Heart left ventricle (tissue), 16 donors: ENCODE measurements around the gene MAMDC4. TPM values are rescaled to one million over a fixed set of nuclear protein-coding genes. Genes with fewer than 3 reads are reported as not detected.

ENCODE experiments used
- ATAC-seq, 4 donors: fragments of 200-7000 bp; cut with Tn5 transposase; one replicate each; pipeline ENCODE4 v1.9.1; 2020 to 2022; ENCODE audit warnings: moderate library complexity in 4 of 4, mild to moderate bottlenecking in 3 of 4, moderate number of reproducible peaks in 1 of 4
- DNase-seq, 5 donors: peaks; one replicate each; pipeline ENCODE4 v3.0.0-alpha.2; 2020
- H3K27ac ChIP-seq, 12 donors: fragments of 200-600 bp; sonication (generic) in 4 of 12; one replicate each; pipeline versions ENCODE4 v1.5.0 to v1.8.0; 2016 to 2022; ENCODE audit warnings: mild to moderate bottlenecking in 2 of 12
- H3K27me3 ChIP-seq, 9 donors: fragments of 200-600 bp; sonication (generic) in 2 of 9; one replicate each; pipeline versions ENCODE4 v1.5.1 to v1.8.0; 2016 to 2022; ENCODE audit warnings: mild to moderate bottlenecking in 3 of 9
- H3K36me3 ChIP-seq, 9 donors: fragments of 200-600 bp; sonication (generic) in 2 of 9; one replicate each; pipeline versions ENCODE4 v1.5.0 to v1.8.0; 2018 to 2022; ENCODE audit warnings: mild to moderate bottlenecking in 2 of 9
- H3K4me1 ChIP-seq, 12 donors: fragments of 200-600 bp; sonication (generic) in 4 of 12; one replicate each; pipeline versions ENCODE4 v1.5.0 to v1.8.0; 2016 to 2022; ENCODE audit warnings: mild to moderate bottlenecking in 3 of 12
- H3K4me3 ChIP-seq, 12 donors: fragments of 200-600 bp; sonication (generic) in 4 of 12; one replicate each; pipeline versions ENCODE4 v1.5.0 to v1.8.0; 2017 to 2022; ENCODE audit warnings: mild to moderate bottlenecking in 9 of 12, moderate library complexity in 4 of 12
- H3K9me3 ChIP-seq, 12 donors: fragments of 200-600 bp; sonication (generic) in 4 of 12; one replicate each; pipeline versions ENCODE4 v1.5.0 to v1.8.0; 2016 to 2022; ENCODE audit warnings: mild to moderate bottlenecking in 1 of 12
- CTCF ChIP-seq, 12 donors: fragments of 200-600 bp; sonication (generic) in 4 of 12; IDR thresholded peaks; one replicate each; pipeline versions ENCODE4 v1.5.0 to v1.8.0; 2018 to 2022; ENCODE audit warnings: antibody characterized with exemption in 12 of 12, mild to moderate bottlenecking in 5 of 12
- POLR2A ChIP-seq, 2 donors: fragments of 450-650 bp; IDR thresholded peaks; one replicate each; pipeline ENCODE4 v1.6.1; 2017; ENCODE audit warnings: antibody characterized with exemption in 2 of 2, mild to moderate bottlenecking in 2 of 2, moderate library complexity in 2 of 2
- whole genome bisulfite sequencing, 4 donors: extraction: QIAGEN DNeasy Blood & Tissue Kit in 2 of 4; methylation state at CpG; one replicate each; pipeline versions ENCODE4 v1.1.5 to v1.1.7; 2013 to 2018; 5-methylcytosine and 5-hydroxymethylcytosine counted together
- intact Hi-C, 10 donors: fragments of 100-400 bp; cut with DNase I; formaldehyde crosslinking; loops; one replicate each; pipeline versions ENCODE4 v1.11.1 to v1.14.2; 2022
- polyA plus RNA-seq, 2 donors: library from polyadenylated mRNA; stranded (reverse); fragments of 200-250 nt; gene quantifications; one replicate each; pipeline ENCODE4 v1.2.3, GENCODE V29; 2013
- total RNA-seq, 9 donors: library from RNA; depleted of rRNA in 2 of 9; stranded (reverse); fragments of >200 nt in 2 of 9; fragmentation: NEBNext Ultra II Directional in 3 of 9; extraction: Animal tissue kit (Norgen Biotek cat#: 25700) in 3 of 9; gene quantifications; one replicate each; pipeline versions ENCODE4 v1.1.0 to v1.2.4, GENCODE V29; 2016 to 2023
- donor health status: ischemic (EF 13 %, LVEDD 7.1; RV severe dilation, severe dysfunction).
- donor health status: healthy with polysubstance abuse.
- donor health status: DM: no; HTN: yes; CAD: no.
- donor health status: DM: no; HTN: no; CAD: no.
- donor health status: ischemic (EF 25% LVEDD 6.9; RV normal size, moderate dysfunction).
- donor health status: ischemic (EF 25% LVEDD 5.7; RV mildly dilated, moderate dysfunction).
- donor health status: healthy.
- donor health status: DM: yes; HTN: yes; CAD: no.
- donor health status: ischemic (EF 35%, LVEDD 5.7; RV mildly dilated, moderate dysfunction).
- donor health status: nonischemic (EF 11% LVEDD 7.7; RV severe dilation, severe dysfunction).
- donor health status: DM: yes; HTN: yes; CAD: no.
- donor health status: PGD.
- donor health status: ischemic (EF 29% LVEDD 5.4; RV normal size, mild dysfunction).
- donor health status: nonischemic (EF 23%, LVEDD 6.1; RV moderate dilation, normal function).

The MAMDC4 gene
- total and polyA plus RNA-seq, 11 donors: 2.9 to 14.9 (median 6.1) TPM

GRCh38 chr9:136902259-136902821 lies 50.2 kb downstream of the MAMDC4 start:
- H3K27me3 ChIP-seq: no peaks in the 10 kb centered on the region
- intact Hi-C loops: loop anchor here in 4 of 10 donors (2.0 to 5.0 kb wide), 4 partner anchors 22 to 40 kb away; partner anchors contain the start of genes FBXW5 (in 2 of the 4) and EDF1 (in 1 of the 4)
- peak; percentile 84 to 94 (median 91) for ATAC-seq
- H3K36me3 ChIP-seq: peaks cover 0 to 49% (median 29%) of the 10 kb centered on the region in 9 donors
- TF ChIP-seq CTCF (IDR thresholded peaks at IDR 0.05) (no peak), POLR2A (IDR thresholded peaks at IDR 0.05) (peak in 1 of 2 donors; percentile 25)
- H3K4me3 ChIP-seq: peak overlapping the region in 5 of 12 donors; percentile 1 to 23 (median 11)
- peaks cover 0 to 37% (median 32%) of the 10 kb centered on the region in 12 donors for H3K4me1 ChIP-seq
- peak in 4 of 5 donors; percentile 78 to 85 (median 82) for DNase-seq
- H3K27ac ChIP-seq: peak overlapping the region; percentile 30 to 94 (median 80)
- WGBS, 4 donors: 22 to 37% (median 26%) methylated on average over 8 to 15 of the region's 15 CpGs
- no peaks in the 10 kb centered on the region for H3K9me3 ChIP-seq

GRCh38 chr9:136903041-136903554 lies 51.0 kb downstream of the MAMDC4 start:
- Histone ChIP-seq H3K27me3 (no peaks in the 10 kb centered on the region), H3K9me3 (no peaks in the 10 kb centered on the region), H3K4me3 (peak overlapping the region in 1 of 12 donors; percentile 10), H3K36me3 (peaks cover 0 to 56% (median 36%) of the 10 kb centered on the region in 9 donors), H3K27ac (peak overlapping the region; percentile 50 to 94 (median 80)), H3K4me1 (peaks cover 0 to 37% (median 32%) of the 10 kb centered on the region in 12 donors)
- no peak for TF ChIP-seq CTCF (IDR thresholded peaks at IDR 0.05)
- TF ChIP-seq POLR2A (IDR thresholded peaks at IDR 0.05): no peak
- peak in 4 of 5 donors; percentile 70 to 75 (median 73) for DNase-seq
- peak; percentile 43 to 79 (median 60) for ATAC-seq
- WGBS, 4 donors: 37 to 49% (median 42%) methylated on average over 12 of the region's 12 CpGs
- intact Hi-C loops: loop anchor here in 4 of 10 donors (2.0 to 5.0 kb wide), 4 partner anchors 22 to 39 kb away; partner anchors contain the start of genes FBXW5 (in 2 of the 4) and EDF1 (in 1 of the 4)

GRCh38 chr9:136906266-136906665 lies 54.1 kb downstream of the MAMDC4 start:
- intact Hi-C loops: no loop called here
- TF ChIP-seq POLR2A (IDR thresholded peaks at IDR 0.05) (no peak), CTCF (IDR thresholded peaks at IDR 0.05) (no peak)
- WGBS, 4 donors: 50 to 71% (median 59%) methylated on average over 4 of the region's 4 CpGs
- DNase-seq (no peak), ATAC-seq (no peak)
- no peak overlapping the region for H3K4me3 ChIP-seq
- peaks cover 0 to 31% (median 26%) of the 10 kb centered on the region in 12 donors for H3K4me1 ChIP-seq
- H3K36me3 ChIP-seq: peaks cover 0 to 57% (median 31%) of the 10 kb centered on the region in 9 donors
- H3K27me3 ChIP-seq: no peaks in the 10 kb centered on the region
- H3K9me3 ChIP-seq: no peaks in the 10 kb centered on the region
- H3K27ac ChIP-seq: no peak overlapping the region
